ENCODE data around the gene MRPS34. TPM values are rescaled to one million over a fixed set of nuclear protein-coding genes. Genes with fewer than 3 reads are reported as not detected.

The MRPS34 gene
- total and polyA plus RNA-seq, 3 experiments from 2014 or later = 155 to 176 (median 172) TPM

- Histone ChIP-seq H3K9me3 (ENCODE audit: low read length) (no peaks in the 10 kb centered on the region), H3K4me1 (ENCODE audit: insufficient read depth, low read length) (no peaks in the 10 kb centered on the region), H3K4me3 (ENCODE audit: low read length) (no peak overlapping the region), H3K36me3 (ENCODE audit: insufficient read depth, low read length) (peaks cover 7% of the 10 kb centered on the region), H3K27ac (ENCODE audit: low read depth, low read length) (no peak overlapping the region), H3K27me3 (ENCODE audit: insufficient read depth, low read length, poor library complexity, severe bottlenecking) (no peaks in the 10 kb centered on the region)
- Mint-ChIP-seq H3K27me3 (no peaks in the 10 kb centered on the region), H3K36me3 (peaks cover 0 to 62% (median 0%) of the 10 kb centered on the region in 3 donors), H3K4me3 (no peak overlapping the region), H3K4me1 (no peaks in the 10 kb centered on the region), H3K27ac (no peak overlapping the region), H3K9me3 (no peaks in the 10 kb centered on the region)
- POLR2A ChIA-PET = no interaction called here
- no peak for DNase-seq
- CTCF ChIA-PET = no interaction called here
Observed at GRCh38 chr16:1762879-1763520, 9.9 kb downstream of the MRPS34 start.

GRCh38 chr16:1762196-1762878 lies 10.6 kb downstream of the MRPS34 start:
- Mint-ChIP-seq H3K9me3 (no peaks in the 10 kb centered on the region), H3K4me1 (peaks cover 0 to 6% (median 3%) of the 10 kb centered on the region in 3 donors), H3K27ac (no peak overlapping the region), H3K27me3 (no peaks in the 10 kb centered on the region), H3K36me3 (peaks cover 0 to 58% (median 0%) of the 10 kb centered on the region in 3 donors), H3K4me3 (no peak overlapping the region)
- Histone ChIP-seq H3K4me1 (ENCODE audit: insufficient read depth, low read length) (peaks cover 4% of the 10 kb centered on the region), H3K27me3 (ENCODE audit: insufficient read depth, low read length, poor library complexity, severe bottlenecking) (no peaks in the 10 kb centered on the region), H3K9me3 (ENCODE audit: low read length) (no peaks in the 10 kb centered on the region), H3K27ac (ENCODE audit: low read depth, low read length) (no peak overlapping the region), H3K4me3 (ENCODE audit: low read length) (no peak overlapping the region), H3K36me3 (ENCODE audit: insufficient read depth, low read length) (peaks cover 7% of the 10 kb centered on the region)
- no peak for DNase-seq
- POLR2A ChIA-PET = no interaction called here
- CTCF ChIA-PET = no interaction called here

GRCh38 chr16:1761751-1762150 lies 11.2 kb downstream of the MRPS34 start:
- Histone ChIP-seq H3K4me1 (ENCODE audit: insufficient read depth, low read length) (peaks cover 10% of the 10 kb centered on the region), H3K4me3 (ENCODE audit: low read length) (no peak overlapping the region), H3K9me3 (ENCODE audit: low read length) (no peaks in the 10 kb centered on the region), H3K27ac (ENCODE audit: low read depth, low read length) (no peak overlapping the region), H3K36me3 (ENCODE audit: insufficient read depth, low read length) (peaks cover 7% of the 10 kb centered on the region), H3K27me3 (ENCODE audit: insufficient read depth, low read length, poor library complexity, severe bottlenecking) (no peaks in the 10 kb centered on the region)
- H3K27me3 Mint-ChIP-seq = no peaks in the 10 kb centered on the region
- peaks cover 5 to 12% (median 5%) of the 10 kb centered on the region in 3 donors for H3K4me1 Mint-ChIP-seq
- no peaks in the 10 kb centered on the region for H3K9me3 Mint-ChIP-seq
- peaks cover 0 to 56% (median 0%) of the 10 kb centered on the region in 3 donors for H3K36me3 Mint-ChIP-seq
- CTCF ChIA-PET = no interaction called here
- no peak overlapping the region for H3K4me3 Mint-ChIP-seq
- no peak overlapping the region for H3K27ac Mint-ChIP-seq
- no peak for DNase-seq
- POLR2A ChIA-PET = no interaction called here

GRCh38 chr16:1760911-1761310 lies 12.0 kb downstream of the MRPS34 start:
- H3K27ac ChIP-seq (ENCODE audit: low read depth, low read length) = no peak overlapping the region

GRCh38 chr16:1759511-1759910 lies 13.4 kb downstream of the MRPS34 start:
- peaks cover 8 to 14% (median 10%) of the 10 kb centered on the region in 3 donors for H3K4me1 Mint-ChIP-seq
- H3K36me3 ChIP-seq (ENCODE audit: insufficient read depth, low read length) = no peaks in the 10 kb centered on the region
- ChIA-PET POLR2A (no interaction called here), CTCF (interaction anchor here (1.2 kb wide), 1 partner anchor 13 kb away, joined by 3 read pairs; the partner anchor contains the start of genes EME2 and MRPS34)
- H3K27me3 Mint-ChIP-seq = no peaks in the 10 kb centered on the region
- peaks cover 10% of the 10 kb centered on the region for H3K4me1 ChIP-seq (ENCODE audit: insufficient read depth, low read length)
- H3K36me3 Mint-ChIP-seq = peaks cover 0 to 51% (median 0%) of the 10 kb centered on the region in 3 donors
- no peak overlapping the region for H3K4me3 Mint-ChIP-seq
- H3K9me3 ChIP-seq (ENCODE audit: low read length) = no peaks in the 10 kb centered on the region
- H3K9me3 Mint-ChIP-seq = no peaks in the 10 kb centered on the region
- H3K27ac ChIP-seq (ENCODE audit: low read depth, low read length) = no peak overlapping the region
- DNase-seq = no peak
- H3K4me3 ChIP-seq (ENCODE audit: low read length) = no peak overlapping the region
- no peaks in the 10 kb centered on the region for H3K27me3 ChIP-seq (ENCODE audit: insufficient read depth, low read length, poor library complexity, severe bottlenecking)
- H3K27ac Mint-ChIP-seq = no peak overlapping the region

More at GRCh38 chr16:1760911-1761310, 12.0 kb downstream of the MRPS34 start:
- Mint-ChIP-seq H3K4me1 (peaks cover 8 to 14% (median 8%) of the 10 kb centered on the region in 3 donors), H3K4me3 (no peak overlapping the region), H3K27me3 (no peaks in the 10 kb centered on the region), H3K9me3 (no peaks in the 10 kb centered on the region), H3K27ac (no peak overlapping the region), H3K36me3 (peaks cover 0 to 54% (median 0%) of the 10 kb centered on the region in 3 donors)
- no peaks in the 10 kb centered on the region for H3K27me3 ChIP-seq (ENCODE audit: insufficient read depth, low read length, poor library complexity, severe bottlenecking)
- H3K4me3 ChIP-seq (ENCODE audit: low read length) = no peak overlapping the region
- no peaks in the 10 kb centered on the region for H3K9me3 ChIP-seq (ENCODE audit: low read length)
- peaks cover 5% of the 10 kb centered on the region for H3K36me3 ChIP-seq (ENCODE audit: insufficient read depth, low read length)
- no peak for DNase-seq
- peaks cover 10% of the 10 kb centered on the region for H3K4me1 ChIP-seq (ENCODE audit: insufficient read depth, low read length)
- ChIA-PET POLR2A (no interaction called here), CTCF (no interaction called here)

- H3K4me3 Mint-ChIP-seq = no peak overlapping the region
- no peaks in the 10 kb centered on the region for H3K9me3 Mint-ChIP-seq
Observed at GRCh38 chr16:1758923-1759322, 14.0 kb downstream of the MRPS34 start.

GRCh38 chr16:1757714-1758461 lies 15.0 kb downstream of the MRPS34 start:
- H3K9me3 ChIP-seq (ENCODE audit: low read length) = no peaks in the 10 kb centered on the region
- ChIA-PET POLR2A (interaction anchor here (0.6 kb wide), 1 partner anchor 1559 kb away, joined by 11 read pairs; no protein-coding TSS in a partner anchor), CTCF (interaction anchor here (1.0 kb wide), 1 partner anchor 25 kb away, joined by 3 read pairs; the partner anchor contains the start of genes NUBP2 and SPSB3)
- peaks cover 8 to 14% (median 10%) of the 10 kb centered on the region in 3 donors for H3K4me1 Mint-ChIP-seq
- no peak for DNase-seq
- no peaks in the 10 kb centered on the region for H3K27me3 ChIP-seq (ENCODE audit: insufficient read depth, low read length, poor library complexity, severe bottlenecking)
- H3K27ac Mint-ChIP-seq = peak overlapping the region in 3 of 8 donors; percentile 39 to 94 (median 87)
- no peaks in the 10 kb centered on the region for H3K27me3 Mint-ChIP-seq
- peaks cover 10% of the 10 kb centered on the region for H3K4me1 ChIP-seq (ENCODE audit: insufficient read depth, low read length)
- H3K4me3 Mint-ChIP-seq = peak overlapping the region in 1 of 7 donors; percentile 54
- H3K9me3 Mint-ChIP-seq = no peaks in the 10 kb centered on the region
- H3K27ac ChIP-seq (ENCODE audit: low read depth, low read length) = no peak overlapping the region
- H3K36me3 ChIP-seq (ENCODE audit: insufficient read depth, low read length) = no peaks in the 10 kb centered on the region
- peaks cover 0 to 55% (median 0%) of the 10 kb centered on the region in 3 donors for H3K36me3 Mint-ChIP-seq
- no peak overlapping the region for H3K4me3 ChIP-seq (ENCODE audit: low read length)

More at GRCh38 chr16:1758923-1759322, 14.0 kb downstream of the MRPS34 start:
- peaks cover 0 to 53% (median 0%) of the 10 kb centered on the region in 3 donors for H3K36me3 Mint-ChIP-seq
- no peaks in the 10 kb centered on the region for H3K27me3 ChIP-seq (ENCODE audit: insufficient read depth, low read length, poor library complexity, severe bottlenecking)
- peaks cover 10% of the 10 kb centered on the region for H3K4me1 ChIP-seq (ENCODE audit: insufficient read depth, low read length)
- POLR2A ChIA-PET = no interaction called here
- peaks cover 8 to 14% (median 10%) of the 10 kb centered on the region in 3 donors for H3K4me1 Mint-ChIP-seq
- CTCF ChIA-PET = interaction anchor here (1.0 kb wide), 1 partner anchor 24 kb away, joined by 3 read pairs; the partner anchor contains the start of genes NUBP2 and SPSB3
- no peaks in the 10 kb centered on the region for H3K9me3 ChIP-seq (ENCODE audit: low read length)
- no peaks in the 10 kb centered on the region for H3K36me3 ChIP-seq (ENCODE audit: insufficient read depth, low read length)
- H3K27ac ChIP-seq (ENCODE audit: low read depth, low read length) = no peak overlapping the region
- no peaks in the 10 kb centered on the region for H3K27me3 Mint-ChIP-seq
- DNase-seq = no peak
- H3K4me3 ChIP-seq (ENCODE audit: low read length) = no peak overlapping the region
- H3K27ac Mint-ChIP-seq = peak overlapping the region in 2 of 8 donors; percentile 47 to 61

All from CD8-positive, alpha-beta memory T cell (primary cell).